Right atrium auricular region (tissue), 2 donors: ENCODE results near the gene SELENOM. TPM values are rescaled to one million over a fixed set of nuclear protein-coding genes. Genes with fewer than 3 reads are reported as not detected.

Experiments used
- DNase-seq: peaks from one replicate; pipeline ENCODE4 v3.0.0-alpha.2; 2019; ENCODE audit warnings: low spot score
- H3K27ac ChIP-seq, 2 donors: fragments of 200-600 bp; sonication (generic); 1 replicate in 1 of 2; 2 replicates in 1 of 2; pipeline ENCODE4 v1.5.1; 2016 to 2019
- H3K27me3 ChIP-seq, 2 donors: fragments of 200-600 bp; sonication (generic); one replicate each; pipeline versions ENCODE4 v1.5.1 to v1.6.0; 2017 to 2019
- H3K36me3 ChIP-seq: fragments of 200-600 bp; sonication (generic); one replicate; pipeline ENCODE4 v1.5.1; 2016
- H3K4me1 ChIP-seq, 2 donors: fragments of 200-600 bp; sonication (generic); one replicate each; pipeline versions ENCODE4 v1.5.1 to v1.6.0; 2017 to 2019
- H3K4me3 ChIP-seq, 2 donors: fragments of 200-600 bp; sonication (generic); 1 replicate in 1 of 2; 2 replicates in 1 of 2; pipeline ENCODE4 v1.5.1; 2017 to 2019; ENCODE audit warnings: mild to moderate bottlenecking in 1 of 2, moderate library complexity in 1 of 2
- H3K9me3 ChIP-seq, 2 donors: fragments of 200-600 bp; sonication (generic); one replicate each; pipeline ENCODE4 v1.5.1; 2019
- CTCF ChIP-seq, 2 donors: fragments of 200-600 bp; sonication (generic); IDR thresholded peaks; one replicate each; pipeline ENCODE4 v1.5.1; 2019; ENCODE audit warnings: antibody characterized with exemption in 2 of 2
- total RNA-seq, 2 donors: library from RNA; depleted of rRNA; stranded (reverse); fragments of >200 nt; gene quantifications; one replicate each; pipeline ENCODE4 v1.1.0, GENCODE V29; 2016

SELENOM gene
- total RNA-seq, 2 donors from 2014 or later, result 133 to 358 TPM

GRCh38 chr22:31088233-31088986, 19.0 kb downstream of the SELENOM start:
- no peaks in the 10 kb centered on the region for H3K27me3 ChIP-seq
- H3K9me3 ChIP-seq, result no peaks in the 10 kb centered on the region
- no peak for DNase-seq
- peaks cover 59% of the 10 kb centered on the region for H3K36me3 ChIP-seq
- H3K4me1 ChIP-seq, result peaks cover 0 to 75% of the 10 kb centered on the region in 2 donors
- TF ChIP-seq CTCF (IDR thresholded peaks at IDR 0.05), result no peak
- peak overlapping the region in 1 of 2 donors; percentile 23 for H3K27ac ChIP-seq
- no peak overlapping the region for H3K4me3 ChIP-seq

- Histone ChIP-seq H3K36me3 (peaks cover 52% of the 10 kb centered on the region), H3K9me3 (no peaks in the 10 kb centered on the region), H3K4me3 (no peak overlapping the region), H3K27ac (peak overlapping the region in 1 of 2 donors; percentile 27), H3K4me1 (peaks cover 0 to 75% of the 10 kb centered on the region in 2 donors), H3K27me3 (no peaks in the 10 kb centered on the region)
- no peak for TF ChIP-seq CTCF (IDR thresholded peaks at IDR 0.05)
- DNase-seq, result no peak
Observed at GRCh38 chr22:31087744-31088215, 19.6 kb downstream of the SELENOM start.

- peak overlapping the region in 1 of 2 donors; percentile 27 for H3K27ac ChIP-seq
- no peak overlapping the region for H3K4me3 ChIP-seq
- DNase-seq, result no peak
- H3K36me3 ChIP-seq, result peaks cover 43% of the 10 kb centered on the region
- no peaks in the 10 kb centered on the region for H3K27me3 ChIP-seq
- H3K9me3 ChIP-seq, result no peaks in the 10 kb centered on the region
- TF ChIP-seq CTCF (IDR thresholded peaks at IDR 0.05), result no peak
- H3K4me1 ChIP-seq, result peaks cover 0 to 75% of the 10 kb centered on the region in 2 donors
Observed at GRCh38 chr22:31086703-31087330, 20.6 kb downstream of the SELENOM start.

- Histone ChIP-seq H3K36me3 (peaks cover 34% of the 10 kb centered on the region), H3K27me3 (no peaks in the 10 kb centered on the region), H3K4me3 (peak overlapping the region in 1 of 2 donors; percentile 72), H3K4me1 (peaks cover 0 to 72% of the 10 kb centered on the region in 2 donors), H3K27ac (peak overlapping the region; percentile 92), H3K9me3 (no peaks in the 10 kb centered on the region)
- DNase-seq, result no peak
- TF ChIP-seq CTCF (IDR thresholded peaks at IDR 0.05), result no peak
Observed at GRCh38 chr22:31085928-31086327, 21.4 kb downstream of the SELENOM start.

DNA sequence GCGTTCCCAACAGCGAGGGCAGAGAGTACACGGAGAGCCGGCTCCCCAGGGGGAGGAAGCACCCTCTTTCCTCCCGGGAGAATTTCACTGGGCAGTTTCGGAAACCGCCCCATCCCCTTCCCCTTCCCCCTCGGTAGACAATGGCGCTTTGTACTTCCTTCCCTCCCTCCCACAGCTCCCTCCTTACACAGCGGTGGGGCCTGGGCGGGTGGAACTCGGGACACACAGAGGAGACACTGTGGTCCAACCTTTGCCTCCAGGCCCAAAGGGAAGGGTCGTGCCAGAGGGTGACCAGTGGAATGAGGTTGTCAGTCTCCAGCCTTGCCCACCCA, 21.9 kb downstream of the SELENOM start:
- Histone ChIP-seq H3K4me3 (peak overlapping the region; percentile 51 to 72), H3K27ac (peak overlapping the region; percentile 92), H3K9me3 (no peaks in the 10 kb centered on the region), H3K27me3 (no peaks in the 10 kb centered on the region), H3K36me3 (peaks cover 29% of the 10 kb centered on the region), H3K4me1 (peaks cover 0 to 73% of the 10 kb centered on the region in 2 donors)
- DNase-seq, result no peak
- TF ChIP-seq CTCF (IDR thresholded peaks at IDR 0.05), result peak in 1 of 2 donors; percentile 39
